CD4-positive, alpha-beta T cell treated with Interferon alpha-2 for 1 hour (primary cell): ENCODE measurements around the gene GOLGA8S.
"Not testable (repeated sequence)": the region's sequence is repeated elsewhere in the genome, so short reads cannot be mapped to it uniquely, and the experiment has no call there.

Experiments used
- DNase-seq, 2 donors: peaks; one replicate each; pipeline ENCODE4 v3.0.0-alpha.2; 2020 to 2022

The GOLGA8S gene

DNA sequence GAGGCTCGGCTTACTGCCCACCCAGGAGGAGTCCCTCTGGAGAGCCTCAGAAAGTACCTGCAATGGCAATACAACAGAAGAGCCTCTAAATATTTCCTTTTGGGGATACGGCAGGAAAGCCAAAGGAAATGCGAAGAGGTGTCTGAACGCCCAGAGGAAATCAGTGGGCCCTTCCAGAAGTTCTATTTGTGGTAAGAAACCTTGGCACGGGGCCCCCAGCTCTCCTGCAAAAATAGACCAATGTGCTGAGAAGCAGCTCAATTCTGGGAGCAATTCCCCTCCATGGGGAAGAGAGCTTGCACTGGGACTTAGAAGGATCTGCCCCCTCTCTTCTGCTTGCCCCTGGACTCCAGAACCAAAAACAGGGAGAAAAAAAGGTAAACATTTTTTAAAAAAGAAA lies 44.7 kb downstream of the GOLGA8S start:
- DNase-seq: not testable (repeated sequence)

- DNase-seq: no peak
Observed at GRCh38 chr15:23401627-23402026, 47.1 kb downstream of the GOLGA8S start.

GRCh38 chr15:23402140-23402539 lies 47.6 kb downstream of the GOLGA8S start:
- DNase-seq: no peak

GRCh38 chr15:23402544-23402943 lies 48.0 kb downstream of the GOLGA8S start:
- DNase-seq: no peak

DNA sequence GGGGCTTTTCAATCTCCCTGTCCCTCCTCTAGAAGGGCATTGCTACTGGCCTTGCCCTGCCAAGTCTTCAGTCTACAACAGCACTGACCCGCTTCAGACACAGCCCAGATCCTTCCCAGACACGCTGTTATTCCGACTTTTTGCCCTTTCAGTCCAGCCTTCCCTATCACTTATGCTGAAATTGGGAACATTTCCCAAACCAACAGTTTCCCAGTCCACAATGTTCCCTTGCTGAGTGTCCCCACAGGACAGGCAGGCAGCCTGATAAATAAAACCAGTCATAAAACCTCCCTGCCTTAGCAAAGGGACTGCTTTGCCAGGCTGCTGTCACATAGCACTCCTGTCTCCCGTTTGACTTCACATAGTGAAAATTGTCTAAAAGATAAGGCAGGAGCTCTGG lies 49.0 kb downstream of the GOLGA8S start:
- no peak for DNase-seq

DNA sequence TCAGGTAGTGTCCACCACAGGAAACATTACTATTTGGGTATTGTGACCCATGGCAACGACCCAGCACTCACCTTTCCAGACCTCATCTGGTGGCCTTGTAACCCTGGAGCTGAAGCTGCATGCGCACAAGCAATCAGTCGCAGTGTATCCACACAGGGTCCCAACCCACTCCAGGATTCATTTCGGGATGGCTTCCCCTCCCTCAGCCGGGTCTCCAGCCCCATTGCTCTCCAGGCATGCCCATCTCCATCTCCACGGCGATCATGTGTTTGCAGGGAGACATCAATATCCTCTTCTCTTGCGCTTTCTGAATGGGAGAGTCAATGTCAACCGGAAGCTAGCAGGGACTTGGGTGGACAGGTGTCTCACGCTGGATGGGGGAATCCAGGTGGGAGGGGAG lies 57.3 kb downstream of the GOLGA8S start:
- no peak for DNase-seq

DNA sequence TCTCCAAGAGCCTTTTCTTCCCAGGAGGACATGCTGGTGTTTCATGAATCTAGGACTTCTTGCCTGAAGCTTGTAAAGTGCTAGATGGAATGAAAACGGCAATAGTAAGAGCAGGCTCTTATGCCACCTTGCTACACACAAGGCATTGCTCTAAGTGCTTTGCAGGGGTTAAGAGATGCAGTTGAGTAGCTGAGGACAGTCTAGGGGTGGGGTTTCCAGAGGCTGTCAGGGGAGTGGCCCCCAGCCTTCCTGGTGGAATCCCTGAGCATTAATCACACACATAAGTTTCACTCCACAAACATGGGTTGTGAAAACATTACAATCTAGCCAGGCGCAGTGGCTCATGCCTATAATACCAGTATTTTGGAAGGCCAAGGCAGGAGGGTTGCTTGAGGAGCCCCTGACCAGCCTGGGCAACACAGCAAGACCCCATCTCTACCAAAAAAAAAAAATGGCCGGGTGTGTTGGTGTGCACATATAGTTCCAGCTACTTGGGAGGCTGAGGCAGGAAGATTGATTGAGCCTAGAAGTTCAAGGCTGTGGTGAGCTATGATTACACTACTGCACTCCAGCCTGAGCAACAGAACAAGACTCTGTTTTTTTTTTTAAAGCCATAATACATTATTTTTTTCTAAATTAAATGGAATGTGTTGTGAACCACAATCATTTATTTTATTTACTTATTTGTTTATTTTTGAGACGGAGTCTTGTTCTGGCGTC lies 58.5 kb downstream of the GOLGA8S start:
- not testable (repeated sequence) for DNase-seq
